Astrocyte of the cerebellum (primary cell): ENCODE measurements around the gene FASTKD2.
"Not testable (repeated sequence)": the region's sequence is repeated elsewhere in the genome, so short reads cannot be mapped to it uniquely, and the experiment has no call there.

Experiments
- DNase-seq: peaks from one replicate; pipeline ENCODE4 v3.0.0-alpha.2; 2011; ENCODE audit warnings: low read depth
- H3K4me3 ChIP-seq: 2 replicates; pipeline ENCODE4 v1.5.1; 2011; ENCODE audit warnings: mild to moderate bottlenecking, low read depth, low read length, moderate library complexity
- in situ Hi-C: cut with HindIII; loops from 2 replicates; pipeline ENCODE4 v1.10.0; 2017; ENCODE audit warnings: low sequenced_read_pairs
- TF ChIP-seq, protein P1 (sequence below): IDR thresholded peaks from 2 replicates; pipeline ENCODE4 v1.5.1; 2012; ENCODE audit warnings: low read length, low read depth, moderate library complexity, mild to moderate bottlenecking; ENCODE audit errors: missing control alignments

Gene FASTKD2

GRCh38 chr2:206800506-206801417 lies 35.4 kb downstream of the FASTKD2 start:
- in situ Hi-C loops = no loop called here
- no peak overlapping the region for H3K4me3 ChIP-seq
- DNase-seq = peak; percentile 66
- TF ChIP-seq, protein P1, sequence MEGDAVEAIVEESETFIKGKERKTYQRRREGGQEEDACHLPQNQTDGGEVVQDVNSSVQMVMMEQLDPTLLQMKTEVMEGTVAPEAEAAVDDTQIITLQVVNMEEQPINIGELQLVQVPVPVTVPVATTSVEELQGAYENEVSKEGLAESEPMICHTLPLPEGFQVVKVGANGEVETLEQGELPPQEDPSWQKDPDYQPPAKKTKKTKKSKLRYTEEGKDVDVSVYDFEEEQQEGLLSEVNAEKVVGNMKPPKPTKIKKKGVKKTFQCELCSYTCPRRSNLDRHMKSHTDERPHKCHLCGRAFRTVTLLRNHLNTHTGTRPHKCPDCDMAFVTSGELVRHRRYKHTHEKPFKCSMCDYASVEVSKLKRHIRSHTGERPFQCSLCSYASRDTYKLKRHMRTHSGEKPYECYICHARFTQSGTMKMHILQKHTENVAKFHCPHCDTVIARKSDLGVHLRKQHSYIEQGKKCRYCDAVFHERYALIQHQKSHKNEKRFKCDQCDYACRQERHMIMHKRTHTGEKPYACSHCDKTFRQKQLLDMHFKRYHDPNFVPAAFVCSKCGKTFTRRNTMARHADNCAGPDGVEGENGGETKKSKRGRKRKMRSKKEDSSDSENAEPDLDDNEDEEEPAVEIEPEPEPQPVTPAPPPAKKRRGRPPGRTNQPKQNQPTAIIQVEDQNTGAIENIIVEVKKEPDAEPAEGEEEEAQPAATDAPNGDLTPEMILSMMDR = peak; percentile 65

DNA sequence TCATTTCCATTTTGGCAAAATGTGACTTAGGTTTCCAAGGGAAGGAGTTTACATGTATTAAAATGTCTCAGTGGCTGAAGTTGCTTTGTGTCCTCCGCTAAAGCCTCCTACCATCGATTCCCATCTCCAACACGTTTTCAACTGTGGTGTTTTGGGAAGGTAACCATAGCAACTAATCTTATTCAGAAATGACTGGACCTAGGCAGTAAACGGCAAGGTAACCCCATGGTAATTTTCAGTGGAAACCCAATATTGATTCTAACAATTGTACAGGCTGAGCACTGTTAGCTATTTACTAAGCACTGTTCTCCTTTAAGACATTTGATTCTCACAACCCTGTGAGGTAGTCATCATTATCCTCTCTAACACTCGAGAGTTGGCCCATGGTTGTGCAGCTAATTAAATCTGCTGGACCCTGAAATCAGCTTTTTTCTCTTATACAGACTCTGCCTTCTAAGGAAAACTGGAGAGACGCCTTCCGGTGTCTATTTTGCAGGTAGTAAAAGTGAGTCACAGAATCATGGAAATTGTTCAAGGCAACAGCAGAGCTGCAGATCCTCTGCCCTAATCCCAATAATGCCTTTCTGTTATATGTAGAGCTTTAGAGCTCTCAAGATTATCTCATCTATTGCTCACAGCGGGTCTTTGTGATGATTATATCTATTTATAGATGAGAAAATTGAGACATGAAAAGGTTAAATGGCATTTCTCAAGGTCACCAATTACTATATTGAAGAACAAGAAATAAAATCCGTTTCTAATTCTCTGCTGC lies 36.2 kb downstream of the FASTKD2 start:
- TF ChIP-seq, protein P1 = no peak
- no peak for DNase-seq
- in situ Hi-C loops = no loop called here

GRCh38 chr2:206802654-206803514 lies 37.5 kb downstream of the FASTKD2 start:
- in situ Hi-C loops = no loop called here
- TF ChIP-seq, protein P1 = no peak

More for the DNA sequence above, 36.2 kb downstream of the FASTKD2 start:
- no peak overlapping the region for H3K4me3 ChIP-seq

DNA sequence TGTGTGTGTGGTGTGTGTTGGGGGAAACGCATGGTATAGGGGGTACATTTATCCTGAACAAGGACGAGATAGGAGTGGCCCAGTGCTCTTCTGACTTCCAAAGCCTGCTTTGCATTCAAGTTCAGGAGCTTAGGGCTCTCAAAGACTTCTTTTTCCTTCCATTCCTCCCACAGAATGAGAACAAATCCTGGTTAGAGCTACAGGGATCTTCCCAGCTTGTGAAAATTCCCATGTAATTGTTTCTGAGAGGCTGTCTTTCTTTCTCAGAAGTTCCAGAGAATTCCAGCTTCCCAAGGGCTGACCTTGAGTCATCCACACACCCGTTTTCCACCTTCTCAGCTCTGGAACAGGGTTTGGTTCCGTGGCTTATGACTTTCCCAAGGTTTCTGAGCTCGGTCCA lies 38.9 kb downstream of the FASTKD2 start:
- in situ Hi-C loops = no loop called here
- TF ChIP-seq, protein P1 = no peak
- no peak for DNase-seq
- H3K4me3 ChIP-seq = no peak overlapping the region

More at GRCh38 chr2:206802654-206803514, 37.5 kb downstream of the FASTKD2 start:
- no peak overlapping the region for H3K4me3 ChIP-seq
- no peak for DNase-seq

DNA sequence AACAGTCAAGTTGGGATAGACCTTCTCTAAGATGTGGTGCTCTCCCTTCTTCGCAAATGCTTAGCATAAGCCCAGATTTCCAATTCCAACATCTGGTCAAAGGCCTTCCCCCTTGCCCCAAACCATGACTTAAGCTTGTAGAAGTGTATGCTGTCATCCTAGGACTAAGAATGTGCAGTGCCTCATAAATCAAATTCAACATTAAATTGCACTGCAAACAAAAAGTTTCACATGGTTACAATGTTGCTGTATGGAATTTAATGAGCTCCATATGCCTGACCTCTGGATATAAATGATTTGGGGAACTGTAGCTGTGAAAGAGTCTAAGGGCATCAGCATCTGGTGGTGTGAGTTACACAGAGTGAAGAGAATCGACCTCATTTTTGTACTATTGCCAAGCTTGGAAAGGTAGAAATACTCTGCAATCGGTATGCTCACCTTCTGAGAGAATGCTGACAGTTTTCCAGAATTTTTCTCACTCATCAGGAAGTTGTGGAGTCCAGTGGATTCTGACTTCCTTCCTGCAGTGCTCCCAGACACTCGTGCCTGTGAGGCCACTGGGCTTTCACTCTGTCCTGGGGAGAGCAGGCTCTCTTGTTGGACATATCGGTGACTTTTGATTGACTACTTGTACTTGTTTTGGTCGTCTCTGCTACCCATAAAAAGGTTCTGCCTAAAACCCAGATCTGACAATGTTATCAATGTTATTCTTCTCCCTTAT lies 40.6 kb downstream of the FASTKD2 start:
- TF ChIP-seq, protein P1 = no peak
- in situ Hi-C loops = no loop called here
- H3K4me3 ChIP-seq = no peak overlapping the region
- DNase-seq = no peak

DNA sequence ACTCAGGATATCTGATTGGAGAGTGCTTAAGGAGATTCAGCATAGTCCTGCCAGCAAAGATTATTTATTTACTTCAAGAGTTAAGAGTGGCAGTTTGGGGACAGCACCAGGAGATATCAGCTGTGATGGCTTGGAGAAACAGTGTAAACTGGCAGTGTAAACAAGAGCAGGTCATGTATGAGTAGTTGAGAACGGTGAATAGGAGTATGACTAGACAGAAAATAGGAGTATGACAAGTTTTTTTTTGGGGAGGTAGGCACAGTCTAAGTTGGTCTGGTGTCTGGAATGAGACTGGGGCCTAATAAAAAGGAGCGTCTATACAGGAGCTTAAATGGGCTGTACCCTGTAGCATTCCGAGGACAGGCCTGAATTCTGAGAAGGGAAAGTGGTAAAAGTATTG lies 42.2 kb downstream of the FASTKD2 start:
- in situ Hi-C loops, DNase-seq, H3K4me3 ChIP-seq: not testable (repeated sequence)

GRCh38 chr2:206812471-206812870 lies 47.1 kb downstream of the FASTKD2 start:
- DNase-seq, in situ Hi-C loops, H3K4me3 ChIP-seq: not testable (repeated sequence)
